22Rv1 (cell line): ENCODE measurements around the gene STARD3.

ENCODE experiments used
- ZFX ChIP-seq: fragments of 450-650 bp; IDR thresholded peaks from 2 replicates; pipeline ENCODE4 v1.6.1; 2017; ENCODE audit warnings: antibody characterized with exemption, borderline replicate concordance
- TF ChIP-seq, protein P1 (sequence below): fragments of 450-650 bp; IDR thresholded peaks from 2 replicates; pipeline ENCODE4 v1.5.1; 2017; ENCODE audit warnings: mild to moderate bottlenecking

DNA sequence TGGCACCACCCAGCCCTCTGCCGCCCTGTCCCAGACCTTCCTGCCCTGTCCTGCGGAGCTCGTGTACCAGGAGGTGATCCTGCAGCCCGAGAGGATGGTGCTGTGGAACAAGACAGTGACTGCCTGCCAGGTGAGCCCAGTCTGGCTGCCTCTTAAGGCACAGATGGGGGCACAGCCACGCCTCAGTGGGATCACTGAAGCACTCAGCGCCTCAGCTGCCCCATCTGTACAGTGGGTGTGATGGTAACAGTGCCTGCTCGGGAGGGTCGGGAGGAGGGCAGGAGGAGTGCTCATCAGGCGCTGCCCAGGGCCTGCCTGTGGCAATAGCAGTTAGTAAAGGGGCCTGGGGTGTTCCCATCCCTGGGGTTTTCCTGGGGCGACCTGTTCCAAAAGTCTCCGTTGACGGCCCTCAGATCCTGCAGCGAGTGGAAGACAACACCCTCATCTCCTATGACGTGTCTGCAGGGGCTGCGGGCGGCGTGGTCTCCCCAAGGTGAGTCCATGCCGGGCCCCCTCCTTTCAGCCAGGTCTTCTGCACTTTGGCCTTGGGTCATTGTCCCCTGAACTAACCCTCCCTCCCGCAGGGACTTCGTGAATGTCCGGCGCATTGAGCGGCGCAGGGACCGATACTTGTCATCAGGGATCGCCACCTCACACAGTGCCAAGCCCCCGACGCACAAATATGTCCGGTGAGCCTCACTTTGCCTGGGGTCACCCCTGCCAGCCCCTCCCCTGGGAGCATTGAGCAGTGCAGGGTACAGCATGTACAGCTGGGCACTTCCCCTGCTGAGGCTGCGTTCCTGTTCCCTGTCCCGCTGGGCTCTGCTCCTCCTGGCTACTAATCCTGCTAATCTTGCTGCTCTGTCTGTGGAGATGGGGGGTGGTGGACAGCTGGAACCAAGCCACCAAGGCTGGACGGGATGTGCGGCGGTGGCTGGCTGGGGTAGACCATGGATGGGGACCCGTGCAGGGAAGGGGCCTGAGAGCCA, 23.7 kb downstream of the STARD3 start:
- TF ChIP-seq, protein P1, sequence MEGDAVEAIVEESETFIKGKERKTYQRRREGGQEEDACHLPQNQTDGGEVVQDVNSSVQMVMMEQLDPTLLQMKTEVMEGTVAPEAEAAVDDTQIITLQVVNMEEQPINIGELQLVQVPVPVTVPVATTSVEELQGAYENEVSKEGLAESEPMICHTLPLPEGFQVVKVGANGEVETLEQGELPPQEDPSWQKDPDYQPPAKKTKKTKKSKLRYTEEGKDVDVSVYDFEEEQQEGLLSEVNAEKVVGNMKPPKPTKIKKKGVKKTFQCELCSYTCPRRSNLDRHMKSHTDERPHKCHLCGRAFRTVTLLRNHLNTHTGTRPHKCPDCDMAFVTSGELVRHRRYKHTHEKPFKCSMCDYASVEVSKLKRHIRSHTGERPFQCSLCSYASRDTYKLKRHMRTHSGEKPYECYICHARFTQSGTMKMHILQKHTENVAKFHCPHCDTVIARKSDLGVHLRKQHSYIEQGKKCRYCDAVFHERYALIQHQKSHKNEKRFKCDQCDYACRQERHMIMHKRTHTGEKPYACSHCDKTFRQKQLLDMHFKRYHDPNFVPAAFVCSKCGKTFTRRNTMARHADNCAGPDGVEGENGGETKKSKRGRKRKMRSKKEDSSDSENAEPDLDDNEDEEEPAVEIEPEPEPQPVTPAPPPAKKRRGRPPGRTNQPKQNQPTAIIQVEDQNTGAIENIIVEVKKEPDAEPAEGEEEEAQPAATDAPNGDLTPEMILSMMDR: no peak
- no peak for TF ChIP-seq ZFX
